Neuronal stem cell (in vitro differentiated cells): ENCODE results near the gene IFT74.
A peak's percentile ranks its signal among the peaks of the same experiment; 100 is the strongest.
"Not testable (repeated sequence)": the region's sequence is repeated elsewhere in the genome, so short reads cannot be mapped to it uniquely, and the experiment has no call there.

Source experiments
- DNase-seq: peaks from one replicate; pipeline ENCODE4 v3.0.0-alpha.2; 2013; ENCODE audit warnings: low spot score
- H2AFZ ChIP-seq: one replicate; pipeline ENCODE4 v1.6.1; 2013; ENCODE audit warnings: mild to moderate bottlenecking, low read length, inconsistent platforms
- H2AK5ac ChIP-seq: 2 replicates; pipeline ENCODE4 v1.6.1; 2013; ENCODE audit warnings: low read depth, mild to moderate bottlenecking, inconsistent platforms, low read length, moderate library complexity, mixed read lengths
- H2BK120ac ChIP-seq: 2 replicates; pipeline ENCODE4 v1.6.1; 2013; ENCODE audit warnings: low read depth, mild to moderate bottlenecking, inconsistent platforms, low read length, moderate library complexity, mixed read lengths
- H2BK12ac ChIP-seq: one replicate; pipeline ENCODE4 v1.6.1; 2013; ENCODE audit warnings: low read length, inconsistent platforms
- H2BK15ac ChIP-seq: 2 replicates; pipeline ENCODE4 v1.6.1; 2013; ENCODE audit warnings: mild to moderate bottlenecking, low read length, inconsistent platforms, mixed read lengths
- H2BK5ac ChIP-seq: one replicate; pipeline ENCODE4 v1.6.1; 2013; ENCODE audit warnings: inconsistent platforms, mild to moderate bottlenecking, low read length, moderate library complexity
- H3K14ac ChIP-seq: one replicate; pipeline ENCODE4 v1.6.1; 2013; ENCODE audit warnings: low read length, inconsistent platforms
- H3K18ac ChIP-seq: 2 replicates; pipeline ENCODE4 v1.6.1; 2013; ENCODE audit warnings: low read length, inconsistent platforms
- H3K23ac ChIP-seq: 2 replicates; pipeline ENCODE4 v1.6.1; 2013; ENCODE audit warnings: low read depth, mild to moderate bottlenecking, mixed read lengths, low read length, inconsistent platforms; ENCODE audit not compliant: poor library complexity
- H3K27ac ChIP-seq: replicated peaks from 3 replicates; pipeline ENCODE4 v1.5.1; 2013; ENCODE audit warnings: low read length, inconsistent platforms
- H3K27me3 ChIP-seq, 3 experiments: 2 replicates each; pipeline ENCODE4 v1.6.1; 2013; ENCODE audit warnings: low read length in 3 of 3, mild to moderate bottlenecking in 2 of 3, inconsistent platforms in 1 of 3, low read depth in 1 of 3, mixed read lengths in 1 of 3, moderate library complexity in 1 of 3; ENCODE audit not compliant: control insufficient read depth in 3 of 3, insufficient read depth in 3 of 3
- H3K36me3 ChIP-seq, 2 donors: replicated peaks in 1 of 2; 2 replicates each; pipeline ENCODE4 v1.6.1; 2013; ENCODE audit warnings: low read length in 2 of 2; ENCODE audit not compliant: control insufficient read depth in 2 of 2, insufficient read depth in 2 of 2
- H3K4ac ChIP-seq: 2 replicates; pipeline ENCODE4 v1.6.1; 2013; ENCODE audit warnings: inconsistent platforms, mild to moderate bottlenecking, low read length, moderate library complexity
- H3K4me1 ChIP-seq, 2 donors: 1 replicate in 1 of 2; 2 replicates in 1 of 2; pipeline ENCODE4 v1.6.1; 2013; ENCODE audit warnings: low read length in 2 of 2, low read depth in 1 of 2; ENCODE audit not compliant: control insufficient read depth in 2 of 2, insufficient read depth in 1 of 2
- H3K4me2 ChIP-seq: one replicate; pipeline ENCODE4 v1.6.1; 2013; ENCODE audit warnings: mild to moderate bottlenecking, low read length, inconsistent platforms; ENCODE audit not compliant: insufficient read depth, poor library complexity, severe bottlenecking
- H3K4me3 ChIP-seq, 2 donors: 2 replicates each; pipeline ENCODE4 v1.5.1; 2013; ENCODE audit warnings: low read length in 2 of 2, mild to moderate bottlenecking in 2 of 2, inconsistent platforms in 1 of 2, moderate library complexity in 1 of 2
- H3K79me1 ChIP-seq: one replicate; pipeline ENCODE4 v1.6.1; 2013; ENCODE audit warnings: low read depth, mild to moderate bottlenecking, inconsistent platforms, low read length, moderate library complexity
- H3K9ac ChIP-seq: one replicate; pipeline ENCODE4 v1.6.1; 2013; ENCODE audit warnings: mild to moderate bottlenecking, low read depth, low read length, inconsistent platforms; ENCODE audit not compliant: poor library complexity
- H3K9me3 ChIP-seq, 2 donors: replicated peaks in 1 of 2; 2 replicates each; pipeline versions ENCODE3 to v1.6.1; 2013; ENCODE audit warnings: low read length in 2 of 2, mild to moderate bottlenecking in 2 of 2, inconsistent platforms in 1 of 2, low read depth in 1 of 2, mixed read lengths in 1 of 2, moderate library complexity in 1 of 2; ENCODE audit not compliant: control insufficient read depth in 2 of 2, insufficient read depth in 1 of 2
- H4K8ac ChIP-seq: one replicate; pipeline ENCODE4 v1.6.1; 2013; ENCODE audit warnings: low read depth, mild to moderate bottlenecking, inconsistent platforms, low read length, moderate library complexity
- H4K91ac ChIP-seq: one replicate; pipeline ENCODE4 v1.6.1; 2013; ENCODE audit warnings: low read length, low read depth, mild to moderate bottlenecking, inconsistent platforms; ENCODE audit not compliant: poor library complexity
- WGBS, 2 donors: extraction: QIAGEN DNeasy Blood & Tissue Kit; methylation state at CpG; one replicate each; pipeline ENCODE4 v1.1.7; 2013; ENCODE audit warnings: missing lambda C conversion rate in 2 of 2, mixed read lengths in 1 of 2; ENCODE audit not compliant: insufficient read length in 2 of 2, insufficient replicate concordance in 1 of 2; ENCODE audit errors: extremely low coverage in 2 of 2; 5-methylcytosine and 5-hydroxymethylcytosine counted together

The IFT74 gene

GRCh38 chr9:27090711-27091110, 134.5 kb downstream of the IFT74 start:
- Histone ChIP-seq H3K79me1 (peaks cover 2% of the 10 kb centered on the region), H4K8ac (no peak overlapping the region), H3K27me3 (no peaks in the 10 kb centered on the region), H3K4me1 (peaks cover 0 to 3% of the 10 kb centered on the region in 2 donors), H3K18ac (no peak overlapping the region), H2BK5ac (no peak overlapping the region), H2BK15ac (no peak overlapping the region), H3K14ac (no peak overlapping the region), H3K36me3 (no peaks in the 10 kb centered on the region), H2BK120ac (no peak overlapping the region), H3K23ac (no peak overlapping the region), H2BK12ac (no peak overlapping the region), H3K27ac (no peak overlapping the region), H3K9me3 (no peaks in the 10 kb centered on the region), H3K4me2 (no peak overlapping the region), H2AFZ (no peak overlapping the region), H3K4ac (no peak overlapping the region), H3K9ac (no peak overlapping the region), H4K91ac (no peak overlapping the region), H3K4me3 (no peak overlapping the region), H2AK5ac (no peak overlapping the region)
- WGBS, 2 donors, result no CpG with 5 or more reads among the region's 1 CpG
- DNase-seq, result no peak

- H2AK5ac ChIP-seq, DNase-seq, H3K79me1 ChIP-seq, H3K4me2 ChIP-seq, H2BK15ac ChIP-seq, H3K9ac ChIP-seq, H3K4me1 ChIP-seq, H2BK5ac ChIP-seq, H3K27me3 ChIP-seq, H3K14ac ChIP-seq, H3K27ac ChIP-seq, H3K36me3 ChIP-seq, H3K23ac ChIP-seq, H3K4ac ChIP-seq, H4K8ac ChIP-seq, H2BK120ac ChIP-seq, H2BK12ac ChIP-seq, H4K91ac ChIP-seq, H3K4me3 ChIP-seq, H3K9me3 ChIP-seq, H2AFZ ChIP-seq, H3K18ac ChIP-seq: not testable (repeated sequence)
- WGBS, 2 donors, result no CpG with 5 or more reads among the region's 27 CpGs
Observed at GRCh38 chr9:27092496-27092895, 136.3 kb downstream of the IFT74 start.

- not testable (repeated sequence) for H4K8ac ChIP-seq, H3K4me2 ChIP-seq, H2BK12ac ChIP-seq, H2AFZ ChIP-seq, H3K4ac ChIP-seq, H2BK5ac ChIP-seq, H2AK5ac ChIP-seq, H3K18ac ChIP-seq, H2BK120ac ChIP-seq, H3K14ac ChIP-seq, H3K4me1 ChIP-seq, H2BK15ac ChIP-seq, H3K36me3 ChIP-seq, H3K9me3 ChIP-seq, H3K27me3 ChIP-seq, H3K79me1 ChIP-seq, H3K4me3 ChIP-seq, H3K27ac ChIP-seq, H3K23ac ChIP-seq, H4K91ac ChIP-seq, DNase-seq, H3K9ac ChIP-seq
- WGBS, 2 donors, result no CpG with 5 or more reads among the region's 17 CpGs
Observed at GRCh38 chr9:27093384-27094067, 137.3 kb downstream of the IFT74 start.

GRCh38 chr9:27094640-27095298, 138.6 kb downstream of the IFT74 start:
- H3K4me3 ChIP-seq, result no peak overlapping the region
- WGBS, 2 donors, result no CpG with 5 or more reads among the region's 3 CpGs
- H3K27ac ChIP-seq, result no peak overlapping the region
- H4K91ac ChIP-seq, result no peak overlapping the region
- no peak overlapping the region for H3K4ac ChIP-seq
- H3K9me3 ChIP-seq, result no peaks in the 10 kb centered on the region
- peak overlapping the region; percentile 12 for H2AFZ ChIP-seq
- no peak overlapping the region for H2BK15ac ChIP-seq
- H3K27me3 ChIP-seq, result no peaks in the 10 kb centered on the region
- H3K36me3 ChIP-seq, result no peaks in the 10 kb centered on the region
- H3K79me1 ChIP-seq, result peaks cover 2% of the 10 kb centered on the region
- no peak overlapping the region for H2BK120ac ChIP-seq
- H3K18ac ChIP-seq, result no peak overlapping the region
- H3K23ac ChIP-seq, result no peak overlapping the region
- H4K8ac ChIP-seq, result no peak overlapping the region
- H3K14ac ChIP-seq, result no peak overlapping the region
- H2BK12ac ChIP-seq, result no peak overlapping the region
- no peak overlapping the region for H3K9ac ChIP-seq
- no peak overlapping the region for H3K4me2 ChIP-seq
- DNase-seq, result no peak
- H2BK5ac ChIP-seq, result no peak overlapping the region
- no peak overlapping the region for H2AK5ac ChIP-seq
- peaks cover 0 to 3% of the 10 kb centered on the region in 2 donors for H3K4me1 ChIP-seq
